AG09319 (cell line): ENCODE results near the gene TMUB2.
A peak's percentile ranks its signal among the peaks of the same experiment; 100 is the strongest.

ENCODE experiments used
- DNase-seq: peaks from one replicate; pipeline ENCODE4 v3.0.0-alpha.2; 2010; ENCODE audit warnings: low read depth; ENCODE audit errors: extremely low read depth
- TF ChIP-seq, protein P1 (sequence below): IDR thresholded peaks from 2 replicates; pipeline ENCODE4 v1.5.1; 2011; ENCODE audit warnings: low read depth, mild to moderate bottlenecking, inconsistent platforms, low read length, moderate library complexity

TMUB2 gene

DNA sequence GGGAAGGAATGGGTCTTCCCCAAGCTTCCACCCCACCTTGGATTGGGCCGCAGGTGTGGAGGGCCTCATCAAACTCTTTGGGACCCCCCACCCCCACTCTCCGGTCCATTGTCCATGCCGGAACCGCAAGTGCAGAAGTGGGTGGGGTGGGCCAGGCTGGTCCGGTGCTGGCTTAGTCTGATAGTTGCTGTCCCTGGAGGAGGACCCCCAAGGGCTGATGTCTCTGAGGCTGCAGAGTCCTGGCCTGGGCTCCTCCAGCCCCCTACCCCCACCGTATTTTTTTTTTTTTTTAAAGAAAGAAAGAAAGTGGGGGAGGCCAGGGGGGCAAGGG is 20.0 kb downstream of the TMUB2 start:
- TF ChIP-seq, protein P1, sequence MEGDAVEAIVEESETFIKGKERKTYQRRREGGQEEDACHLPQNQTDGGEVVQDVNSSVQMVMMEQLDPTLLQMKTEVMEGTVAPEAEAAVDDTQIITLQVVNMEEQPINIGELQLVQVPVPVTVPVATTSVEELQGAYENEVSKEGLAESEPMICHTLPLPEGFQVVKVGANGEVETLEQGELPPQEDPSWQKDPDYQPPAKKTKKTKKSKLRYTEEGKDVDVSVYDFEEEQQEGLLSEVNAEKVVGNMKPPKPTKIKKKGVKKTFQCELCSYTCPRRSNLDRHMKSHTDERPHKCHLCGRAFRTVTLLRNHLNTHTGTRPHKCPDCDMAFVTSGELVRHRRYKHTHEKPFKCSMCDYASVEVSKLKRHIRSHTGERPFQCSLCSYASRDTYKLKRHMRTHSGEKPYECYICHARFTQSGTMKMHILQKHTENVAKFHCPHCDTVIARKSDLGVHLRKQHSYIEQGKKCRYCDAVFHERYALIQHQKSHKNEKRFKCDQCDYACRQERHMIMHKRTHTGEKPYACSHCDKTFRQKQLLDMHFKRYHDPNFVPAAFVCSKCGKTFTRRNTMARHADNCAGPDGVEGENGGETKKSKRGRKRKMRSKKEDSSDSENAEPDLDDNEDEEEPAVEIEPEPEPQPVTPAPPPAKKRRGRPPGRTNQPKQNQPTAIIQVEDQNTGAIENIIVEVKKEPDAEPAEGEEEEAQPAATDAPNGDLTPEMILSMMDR = no peak

DNA sequence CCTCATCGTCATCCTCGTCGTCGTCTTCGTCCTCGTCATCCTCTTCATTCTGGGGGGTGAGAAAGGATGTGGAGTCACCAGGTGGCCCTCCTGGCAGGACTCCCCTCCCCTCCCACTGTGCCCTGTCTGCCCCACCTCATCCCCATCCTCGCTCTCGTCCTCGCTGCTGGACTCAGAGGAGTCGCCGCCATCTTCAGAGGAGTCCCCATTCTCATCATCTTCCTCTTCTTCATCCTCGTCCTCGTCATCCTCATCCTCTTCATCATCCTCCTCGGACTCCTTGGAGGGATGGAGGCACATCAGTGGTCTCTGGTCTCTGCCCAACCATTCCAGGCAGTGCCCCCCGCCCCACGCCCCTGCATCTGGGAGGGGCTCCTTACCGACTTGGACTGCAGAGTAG is 20.5 kb downstream of the TMUB2 start:
- no peak for DNase-seq
- TF ChIP-seq, protein P1 = no peak

More for the DNA sequence above, 20.0 kb downstream of the TMUB2 start:
- no peak for DNase-seq

DNA sequence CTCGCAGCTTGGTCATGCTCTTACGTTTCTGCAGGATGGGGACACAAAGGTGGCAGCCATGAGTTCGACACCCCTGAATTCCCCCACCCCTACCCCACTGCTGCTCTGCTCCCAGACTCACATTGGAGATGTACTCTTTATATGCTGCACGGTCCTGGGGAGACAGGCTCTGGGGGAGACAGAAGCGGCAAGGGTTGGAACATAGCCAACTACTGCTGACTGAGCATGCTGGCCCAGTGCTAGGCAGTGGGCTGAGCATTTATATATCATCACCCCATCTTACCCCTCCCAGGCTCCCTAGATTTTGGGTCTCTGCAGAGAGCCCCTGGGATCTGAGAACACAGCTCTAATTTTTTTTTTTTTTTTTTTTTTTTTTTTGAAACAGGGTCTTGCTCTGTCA is 21.0 kb downstream of the TMUB2 start:
- DNase-seq = no peak
- TF ChIP-seq, protein P1 = no peak

DNA sequence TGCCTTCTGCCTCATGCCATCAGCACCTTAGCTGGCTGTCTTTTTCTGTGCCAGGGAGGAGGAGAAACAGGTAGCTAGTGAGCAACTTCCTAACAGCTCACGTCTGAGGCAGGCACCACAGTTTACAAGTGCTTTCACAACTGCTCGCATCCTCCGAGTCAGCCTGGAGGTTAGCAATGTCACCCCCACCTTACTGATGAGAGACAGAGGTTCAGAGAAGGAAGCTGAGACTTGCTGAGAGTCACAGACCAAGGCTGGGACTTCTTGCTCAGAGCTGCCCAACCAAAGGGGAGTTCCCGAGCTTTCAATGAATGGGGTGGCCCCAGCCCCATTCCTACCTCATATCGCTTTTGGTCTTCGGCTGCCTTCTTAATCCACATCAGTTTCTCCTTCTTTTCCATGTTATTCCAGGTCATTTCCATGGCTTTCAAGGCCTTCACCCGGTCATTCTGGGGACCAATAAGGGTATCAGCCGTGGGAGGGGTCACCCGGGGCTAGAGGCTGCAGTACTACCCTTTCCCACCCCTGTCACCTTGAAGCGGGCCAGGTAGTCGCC is 23.1 kb downstream of the TMUB2 start:
- TF ChIP-seq, protein P1 = no peak
- DNase-seq = no peak

DNA sequence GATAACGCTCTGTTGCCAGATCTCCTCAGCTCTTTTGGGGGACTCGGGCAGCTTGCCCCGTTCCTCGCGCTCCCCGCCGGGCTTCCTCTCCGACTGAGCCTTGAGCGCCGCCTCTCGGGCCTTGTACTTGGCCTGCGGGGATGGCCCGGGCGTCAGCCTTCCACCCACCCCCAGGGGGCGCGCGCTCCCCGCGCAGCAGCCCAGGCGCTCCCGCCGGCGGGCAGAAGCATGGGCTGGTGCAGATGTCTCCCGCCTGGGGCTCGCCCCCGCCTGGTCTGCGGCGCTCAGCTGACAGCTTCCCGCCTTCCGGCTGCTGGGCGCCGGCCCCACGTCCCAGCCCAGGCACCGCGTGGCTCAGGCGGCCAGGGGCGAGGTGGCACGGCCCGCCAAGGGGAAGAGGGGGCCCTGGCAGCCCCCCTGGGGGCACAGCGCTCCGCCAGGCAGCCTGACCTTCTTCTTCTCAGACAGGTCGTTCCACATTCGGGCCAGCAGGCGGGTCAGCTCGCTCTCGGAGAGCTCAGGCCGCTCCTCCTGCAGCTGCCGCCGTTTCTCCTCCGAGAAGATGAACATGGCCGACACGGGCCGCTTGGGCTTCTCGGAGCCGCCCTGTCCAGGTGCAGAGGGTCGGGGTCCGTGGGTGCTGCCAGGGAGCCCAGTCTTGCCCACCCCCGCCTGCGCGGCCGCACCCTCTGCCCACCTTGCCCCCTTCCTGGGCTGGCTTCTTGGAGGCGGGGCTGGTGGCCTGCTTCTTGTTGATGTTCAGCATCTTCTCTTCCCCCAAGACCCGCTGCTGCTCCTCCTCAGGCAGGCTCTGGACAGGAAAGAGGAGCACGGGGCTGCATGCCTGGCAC is 23.8 kb downstream of the TMUB2 start:
- DNase-seq = no peak

DNA sequence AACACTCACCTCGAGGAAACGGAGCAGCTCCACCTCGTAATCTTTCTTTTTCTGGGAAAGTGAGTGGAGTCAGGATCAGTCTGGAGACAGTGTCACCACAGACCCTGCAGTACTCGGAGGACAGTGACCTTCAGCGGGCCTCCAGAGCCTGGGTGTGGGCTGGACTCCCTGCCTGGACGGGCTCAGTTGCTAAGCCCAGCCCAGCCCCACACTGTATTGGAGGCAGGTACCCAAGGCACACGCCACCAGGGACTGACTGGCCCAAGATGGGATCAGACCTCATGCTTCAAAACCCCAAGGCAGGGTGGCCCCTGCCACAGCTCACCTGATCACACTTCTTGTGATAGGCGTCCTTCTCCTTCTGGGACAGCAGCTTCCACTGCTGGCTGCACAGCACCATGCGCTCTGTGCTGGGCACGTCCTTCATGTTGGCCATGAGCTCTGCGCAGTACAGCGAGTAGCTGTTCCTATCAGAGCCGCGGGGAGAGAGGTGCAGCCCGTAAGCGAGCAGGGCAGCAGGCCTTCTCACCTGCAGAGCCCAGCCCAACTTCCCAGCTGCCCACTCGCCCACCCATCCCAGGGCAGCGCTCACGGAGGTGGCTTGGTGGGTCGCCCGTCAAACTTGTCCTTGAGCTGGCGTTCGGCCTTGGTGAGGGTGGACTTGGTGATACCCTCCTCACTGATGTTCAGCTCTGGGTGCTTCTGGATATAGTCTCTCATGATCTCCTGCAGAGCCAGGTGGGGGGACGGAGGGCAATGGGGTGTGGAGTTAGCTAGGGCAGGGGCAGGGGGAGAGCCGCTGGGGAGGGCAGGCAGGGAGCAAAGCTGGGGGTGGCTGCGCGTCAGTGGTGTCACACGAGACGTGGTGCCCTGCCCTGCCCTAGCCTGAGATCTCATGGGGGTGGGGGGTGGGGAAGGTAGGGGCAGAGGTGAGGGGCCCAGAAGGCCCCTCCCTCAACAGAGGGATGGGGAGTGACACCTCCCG is 24.8 kb downstream of the TMUB2 start:
- no peak for DNase-seq

More for the DNA sequence above, 23.8 kb downstream of the TMUB2 start:
- TF ChIP-seq, protein P1 = peak; percentile 77

More for the DNA sequence above, 24.8 kb downstream of the TMUB2 start:
- TF ChIP-seq, protein P1 = no peak
